ENCODE data around the gene AATF. TPM values are rescaled to one million over a fixed set of nuclear protein-coding genes. Genes with fewer than 3 reads are reported as not detected.
A peak's percentile ranks its signal among the peaks of the same experiment; 100 is the strongest.

The AATF gene
- total RNA-seq, 1 donor from 2014 or later, result 48.0 TPM

DNA sequence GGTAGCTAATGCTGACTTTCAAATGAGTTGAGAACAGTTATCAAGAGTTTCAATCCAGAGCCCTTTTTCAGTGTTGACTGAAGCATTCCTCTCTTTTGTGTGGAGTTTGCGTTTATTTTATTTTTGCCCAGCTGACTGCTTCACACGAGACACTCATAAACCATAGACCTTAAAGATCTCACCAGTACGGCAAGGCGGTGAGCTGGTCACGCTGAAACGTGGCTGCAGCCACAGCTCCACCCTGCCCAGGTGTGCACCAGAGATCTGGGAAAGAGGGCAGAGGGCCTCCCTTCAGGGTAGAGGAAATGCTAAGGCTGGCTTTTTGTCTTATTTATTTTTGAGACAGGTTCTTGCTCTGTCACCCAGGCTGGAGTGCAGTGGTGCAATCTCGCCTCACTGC is 112.2 kb downstream of the AATF start:
- peaks cover 10% of the 10 kb centered on the region for H3K36me3 Mint-ChIP-seq
- TF ChIP-seq, protein P1, sequence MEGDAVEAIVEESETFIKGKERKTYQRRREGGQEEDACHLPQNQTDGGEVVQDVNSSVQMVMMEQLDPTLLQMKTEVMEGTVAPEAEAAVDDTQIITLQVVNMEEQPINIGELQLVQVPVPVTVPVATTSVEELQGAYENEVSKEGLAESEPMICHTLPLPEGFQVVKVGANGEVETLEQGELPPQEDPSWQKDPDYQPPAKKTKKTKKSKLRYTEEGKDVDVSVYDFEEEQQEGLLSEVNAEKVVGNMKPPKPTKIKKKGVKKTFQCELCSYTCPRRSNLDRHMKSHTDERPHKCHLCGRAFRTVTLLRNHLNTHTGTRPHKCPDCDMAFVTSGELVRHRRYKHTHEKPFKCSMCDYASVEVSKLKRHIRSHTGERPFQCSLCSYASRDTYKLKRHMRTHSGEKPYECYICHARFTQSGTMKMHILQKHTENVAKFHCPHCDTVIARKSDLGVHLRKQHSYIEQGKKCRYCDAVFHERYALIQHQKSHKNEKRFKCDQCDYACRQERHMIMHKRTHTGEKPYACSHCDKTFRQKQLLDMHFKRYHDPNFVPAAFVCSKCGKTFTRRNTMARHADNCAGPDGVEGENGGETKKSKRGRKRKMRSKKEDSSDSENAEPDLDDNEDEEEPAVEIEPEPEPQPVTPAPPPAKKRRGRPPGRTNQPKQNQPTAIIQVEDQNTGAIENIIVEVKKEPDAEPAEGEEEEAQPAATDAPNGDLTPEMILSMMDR (conservative IDR thresholded peaks at IDR 0.05), result no peak
- peak overlapping the region; percentile 54 for H3K4me3 Mint-ChIP-seq
- no peak for DNase-seq (ENCODE audit: extremely low spot score, unreplicated experiment)
- H3K9me3 Mint-ChIP-seq, result no peaks in the 10 kb centered on the region
- H3K27me3 Mint-ChIP-seq, result peaks cover 14% of the 10 kb centered on the region
- H3K27ac Mint-ChIP-seq, result no peak overlapping the region
- peaks cover 17% of the 10 kb centered on the region for H3K4me1 Mint-ChIP-seq (ENCODE audit: unreplicated experiment)

DNA sequence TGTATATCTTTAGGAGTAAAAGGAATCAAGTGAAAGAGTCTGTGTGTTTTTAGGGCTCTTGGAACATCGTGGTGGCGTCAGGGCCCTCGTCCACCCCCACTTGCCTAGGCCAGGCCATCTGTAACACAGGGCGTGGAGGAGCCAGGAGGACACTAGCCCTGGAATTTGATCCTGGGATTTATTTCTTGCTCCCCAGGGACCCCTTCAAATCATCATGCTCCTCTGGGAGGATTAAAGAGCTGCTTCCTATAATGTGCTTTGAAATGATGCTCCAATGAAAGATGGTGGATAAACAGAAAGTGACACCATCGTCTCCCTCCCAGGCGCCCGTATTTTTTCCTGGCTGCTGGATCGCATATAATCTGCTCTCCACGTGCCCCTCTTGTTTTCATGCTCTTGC is 113.3 kb downstream of the AATF start:
- H3K36me3 Mint-ChIP-seq, result peaks cover 4% of the 10 kb centered on the region
- TF ChIP-seq, protein P1 (conservative IDR thresholded peaks at IDR 0.05), result no peak
- H3K27me3 Mint-ChIP-seq, result peaks cover 20% of the 10 kb centered on the region
- DNase-seq (ENCODE audit: extremely low spot score, unreplicated experiment), result no peak
- no peaks in the 10 kb centered on the region for H3K9me3 Mint-ChIP-seq
- no peak overlapping the region for H3K4me3 Mint-ChIP-seq
- no peak overlapping the region for H3K27ac Mint-ChIP-seq
- peaks cover 17% of the 10 kb centered on the region for H3K4me1 Mint-ChIP-seq (ENCODE audit: unreplicated experiment)

DNA sequence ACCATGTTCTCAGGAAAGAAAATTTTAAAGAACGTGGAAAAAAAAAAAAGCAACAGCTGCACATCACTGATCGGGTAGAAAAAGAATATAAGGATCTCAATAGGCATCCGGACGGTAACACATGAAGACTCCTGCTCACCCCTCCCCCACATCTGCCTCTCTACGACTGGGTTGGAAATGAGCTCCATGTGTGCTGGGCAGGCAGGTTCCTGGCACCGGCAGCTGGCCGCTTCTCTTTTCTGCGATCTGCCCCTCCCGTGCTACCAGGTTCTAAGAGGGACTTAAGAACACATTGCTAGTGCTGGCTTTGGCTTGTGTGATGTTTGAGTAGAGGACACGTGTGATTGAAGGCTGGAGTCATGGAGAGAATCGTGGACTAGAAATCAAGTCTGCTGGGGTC is 115.5 kb downstream of the AATF start:
- no peak for DNase-seq (ENCODE audit: extremely low spot score, unreplicated experiment)
- H3K9me3 Mint-ChIP-seq, result no peaks in the 10 kb centered on the region
- TF ChIP-seq, protein P1 (conservative IDR thresholded peaks at IDR 0.05), result no peak
- H3K27me3 Mint-ChIP-seq, result peaks cover 31% of the 10 kb centered on the region
- no peaks in the 10 kb centered on the region for H3K36me3 Mint-ChIP-seq
- H3K4me3 Mint-ChIP-seq, result no peak overlapping the region
- peaks cover 23% of the 10 kb centered on the region for H3K4me1 Mint-ChIP-seq (ENCODE audit: unreplicated experiment)
- H3K27ac Mint-ChIP-seq, result no peak overlapping the region

DNA sequence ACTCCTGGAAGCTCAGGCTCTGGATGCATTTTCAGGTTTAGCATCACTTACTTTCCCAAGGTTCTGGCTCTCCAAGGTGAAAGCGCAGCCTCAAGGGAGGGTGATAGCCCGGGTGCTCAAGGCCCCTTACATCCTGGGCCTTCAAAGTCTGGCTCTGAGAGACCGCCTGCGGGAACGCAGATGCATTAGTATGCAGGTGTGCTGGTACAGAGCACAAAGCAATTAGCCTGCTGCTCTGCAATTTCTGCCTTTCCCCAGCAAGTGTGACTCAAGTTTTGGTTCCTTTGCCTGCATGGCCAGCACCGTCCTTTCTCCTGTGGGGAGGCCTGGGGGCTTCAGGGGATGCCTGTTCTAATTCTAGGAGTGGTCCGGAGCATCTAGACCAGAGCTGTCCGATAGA is 116.2 kb downstream of the AATF start:
- TF ChIP-seq, protein P1 (conservative IDR thresholded peaks at IDR 0.05), result no peak
- Mint-ChIP-seq H3K4me3 (no peak overlapping the region), H3K27ac (no peak overlapping the region), H3K4me1 (ENCODE audit: unreplicated experiment) (peaks cover 23% of the 10 kb centered on the region), H3K9me3 (no peaks in the 10 kb centered on the region), H3K27me3 (peaks cover 31% of the 10 kb centered on the region), H3K36me3 (no peaks in the 10 kb centered on the region)
- DNase-seq (ENCODE audit: extremely low spot score, unreplicated experiment), result no peak

DNA sequence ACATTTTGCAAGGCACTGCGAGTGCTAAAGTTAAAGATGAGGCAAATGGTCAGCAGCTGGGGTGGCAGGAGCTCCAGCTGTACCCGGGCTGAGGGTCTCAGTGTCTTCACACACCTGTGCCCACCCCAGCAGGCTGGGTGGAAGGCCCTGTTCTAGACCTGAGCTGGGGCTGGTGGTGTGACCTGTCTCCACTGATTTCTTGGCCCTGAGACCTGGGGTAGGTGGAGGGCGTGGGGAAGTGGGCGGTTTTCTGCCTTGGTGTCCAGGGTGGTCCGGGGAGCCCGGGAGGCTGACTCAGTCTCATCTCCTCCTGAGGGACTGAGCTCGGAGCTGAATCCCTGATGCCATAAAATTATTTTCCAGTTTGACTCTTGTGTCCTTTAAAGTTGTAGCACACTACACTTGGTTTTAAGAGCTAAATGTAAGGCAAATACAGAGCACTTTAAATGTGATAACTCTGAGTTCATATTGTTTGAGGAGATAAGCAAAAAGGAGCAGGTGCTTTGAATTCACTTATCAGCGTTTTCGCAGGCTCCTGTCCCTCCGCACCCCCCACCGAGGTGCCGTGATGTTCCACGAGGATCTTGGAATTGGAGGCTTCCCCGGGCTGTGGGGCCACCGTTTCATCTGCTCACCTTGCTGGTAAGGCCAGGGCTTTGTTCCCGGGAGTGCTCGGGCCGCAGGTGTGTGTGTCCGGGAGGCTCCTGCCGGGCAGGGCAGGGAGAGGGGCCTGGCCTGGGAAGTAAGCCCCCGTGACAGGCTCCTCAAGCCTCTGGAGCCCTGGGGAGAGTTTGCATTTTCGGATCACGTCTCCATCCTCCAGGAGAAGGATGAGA is 117.0 kb downstream of the AATF start:
- no peaks in the 10 kb centered on the region for H3K36me3 Mint-ChIP-seq
- TF ChIP-seq, protein P1 (conservative IDR thresholded peaks at IDR 0.05), result no peak
- H3K4me1 Mint-ChIP-seq (ENCODE audit: unreplicated experiment), result peaks cover 15% of the 10 kb centered on the region
- no peak for DNase-seq (ENCODE audit: extremely low spot score, unreplicated experiment)
- peak overlapping the region; percentile 31 for H3K27ac Mint-ChIP-seq
- H3K27me3 Mint-ChIP-seq, result peaks cover 31% of the 10 kb centered on the region
- no peak overlapping the region for H3K4me3 Mint-ChIP-seq
- H3K9me3 Mint-ChIP-seq, result no peaks in the 10 kb centered on the region
